AG20443 (cell line): ENCODE measurements around the gene CARS1.

Source experiments
- DNase-seq: peaks from one replicate; pipeline ENCODE4 v3.0.0; 2012; ENCODE audit warnings: low spot score, mixed read lengths

CARS1 gene

DNA sequence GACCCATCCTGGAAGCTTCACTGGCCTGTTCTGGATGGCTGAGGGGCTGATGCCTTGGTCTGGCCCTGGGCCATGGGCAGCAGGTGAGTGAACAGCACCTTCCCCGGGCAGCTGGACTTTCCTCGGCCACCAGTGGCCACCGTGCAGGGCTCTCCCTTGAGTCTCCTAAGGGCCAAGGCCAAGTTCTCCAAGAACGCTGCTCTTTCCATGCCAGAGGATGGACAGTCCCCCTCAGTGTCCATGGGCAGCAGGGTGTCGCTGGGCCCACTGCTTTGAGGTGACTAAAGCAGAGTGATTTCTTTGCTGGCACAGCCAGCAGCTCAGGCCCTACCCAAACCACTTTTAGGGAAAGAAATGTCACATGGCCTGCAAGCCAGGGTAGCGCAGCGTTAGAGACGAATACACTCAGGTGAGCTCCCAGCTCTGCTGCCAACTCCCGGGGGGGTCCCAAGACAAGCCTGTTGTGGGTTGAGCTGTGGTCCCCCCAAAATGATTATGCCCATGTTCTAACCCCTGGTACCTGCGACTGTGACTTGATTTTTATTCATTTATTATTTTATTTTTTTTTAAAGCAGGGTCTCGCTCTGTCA lies 3.3 kb upstream of the CARS1 start:
- DNase-seq = no peak

DNA sequence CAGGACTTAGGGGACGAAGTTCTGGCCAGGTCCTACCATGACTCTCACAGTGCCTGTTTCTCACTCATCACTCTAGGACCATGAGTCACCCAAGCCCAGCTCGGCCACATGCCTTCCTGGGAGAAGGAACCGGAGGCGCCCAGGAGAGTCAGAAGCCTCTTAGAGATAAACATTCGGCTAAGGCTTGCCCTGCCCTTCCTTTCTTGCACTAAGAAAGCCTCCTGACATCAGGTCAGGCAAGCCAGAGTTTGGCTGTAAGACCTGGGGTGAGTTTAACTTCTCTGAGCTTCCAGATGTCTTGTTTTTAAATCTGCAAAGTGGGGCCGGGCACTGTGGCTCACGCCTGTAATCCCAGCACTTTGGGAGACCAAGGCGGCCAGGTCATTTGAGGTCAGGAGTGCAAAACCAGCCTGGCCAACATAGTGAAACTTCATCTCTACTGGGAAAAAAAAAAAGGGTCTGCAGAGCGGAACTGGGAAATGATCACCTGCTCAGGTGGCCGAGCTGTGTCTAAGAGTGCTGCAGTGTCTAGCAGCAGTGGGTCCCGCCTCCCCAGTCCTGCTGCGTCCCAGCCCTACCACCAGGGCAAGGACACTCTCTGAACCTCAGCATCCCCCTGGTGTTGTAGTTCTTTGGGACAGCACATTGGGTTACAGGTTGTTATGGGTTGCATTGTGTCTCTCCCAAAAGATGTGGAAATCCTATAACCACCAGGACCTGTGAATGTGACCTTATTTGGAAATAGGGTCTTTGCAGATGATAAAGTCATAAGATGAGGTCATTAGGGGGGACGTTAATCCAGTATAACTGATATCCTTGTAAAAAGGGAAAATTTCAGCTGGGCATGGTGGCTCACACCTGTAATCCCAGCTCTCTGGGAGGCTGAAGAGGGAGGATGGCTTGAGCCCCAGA lies 1.8 kb upstream of the CARS1 start:
- DNase-seq = peak; percentile 72

DNA sequence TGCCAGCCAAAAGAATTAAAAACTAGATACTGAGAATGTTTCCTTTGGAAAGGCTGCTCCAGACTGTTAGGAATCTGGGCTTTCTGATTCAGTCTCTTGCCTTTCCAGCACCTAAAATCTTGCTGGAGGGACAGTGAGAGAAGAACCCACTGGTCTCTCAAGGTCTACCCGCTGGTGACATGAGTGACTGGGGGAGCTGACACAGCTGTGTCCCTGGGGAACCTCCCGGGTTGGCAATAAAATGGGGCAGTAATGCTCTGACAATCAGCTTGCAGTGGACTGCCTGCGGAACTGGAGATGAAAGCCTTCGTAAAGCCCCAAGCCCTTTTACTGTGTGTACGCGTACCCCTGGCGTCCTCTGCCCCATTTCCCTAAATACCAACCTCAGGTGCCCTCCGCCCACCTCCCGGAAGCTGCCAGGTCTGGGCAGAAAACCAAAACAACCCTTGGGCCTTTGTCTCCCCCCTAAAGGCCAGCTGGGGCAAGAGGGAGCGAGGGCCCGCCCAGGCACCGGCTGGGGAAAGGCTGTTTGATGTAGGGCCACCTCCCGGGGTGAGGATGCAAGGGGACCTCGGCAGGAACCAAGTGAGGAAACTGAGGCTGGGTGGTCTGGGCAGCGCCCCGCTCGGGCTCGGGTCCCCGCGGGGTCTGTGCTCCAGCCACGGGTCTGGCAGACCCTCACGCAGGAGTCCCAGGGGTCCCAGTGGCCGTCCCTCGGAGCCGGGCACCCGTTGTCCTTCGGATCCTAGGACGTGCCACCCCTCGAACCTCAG lies 741 bp downstream of the CARS1 start:
- DNase-seq = peak; percentile 47

DNA sequence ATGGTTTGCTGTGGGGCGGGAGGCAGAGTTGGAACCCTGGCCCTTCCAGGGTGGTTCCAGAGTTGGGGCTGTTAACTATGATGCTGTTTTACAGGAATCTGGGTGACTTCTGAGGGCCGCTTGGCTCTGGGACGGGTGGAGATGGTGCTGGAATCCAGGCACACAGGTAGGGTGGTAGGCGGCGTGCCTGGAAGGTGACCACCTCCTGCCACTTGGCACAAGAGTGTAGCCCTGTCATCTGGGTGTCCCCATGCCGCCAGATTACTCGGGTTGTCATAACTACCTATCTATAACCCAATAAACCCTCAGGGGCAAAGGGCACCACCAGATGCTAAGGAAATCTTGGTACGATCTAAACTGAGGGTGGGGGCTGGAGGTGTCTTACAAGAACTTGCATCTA lies 1.3 kb downstream of the CARS1 start:
- DNase-seq = no peak

DNA sequence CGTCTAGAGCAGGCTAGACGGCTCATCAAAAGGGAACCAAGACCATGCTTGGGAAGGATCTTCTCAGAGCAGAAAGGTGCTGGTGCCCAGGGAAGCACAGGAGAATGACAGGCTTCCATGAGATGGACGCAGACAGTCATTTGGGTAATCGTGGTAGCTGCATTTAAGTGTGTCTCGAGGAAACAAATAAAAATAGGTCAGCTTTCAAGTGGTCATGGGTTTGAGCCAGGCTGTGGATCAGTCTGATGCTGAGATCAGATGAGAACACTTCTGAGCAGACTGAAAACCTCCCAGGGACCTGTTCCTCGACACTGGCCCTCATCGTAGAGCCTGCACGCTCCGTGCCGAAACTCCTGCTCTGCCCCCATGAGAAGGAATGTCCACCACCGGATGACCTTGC lies 4.7 kb downstream of the CARS1 start:
- no peak for DNase-seq

DNA sequence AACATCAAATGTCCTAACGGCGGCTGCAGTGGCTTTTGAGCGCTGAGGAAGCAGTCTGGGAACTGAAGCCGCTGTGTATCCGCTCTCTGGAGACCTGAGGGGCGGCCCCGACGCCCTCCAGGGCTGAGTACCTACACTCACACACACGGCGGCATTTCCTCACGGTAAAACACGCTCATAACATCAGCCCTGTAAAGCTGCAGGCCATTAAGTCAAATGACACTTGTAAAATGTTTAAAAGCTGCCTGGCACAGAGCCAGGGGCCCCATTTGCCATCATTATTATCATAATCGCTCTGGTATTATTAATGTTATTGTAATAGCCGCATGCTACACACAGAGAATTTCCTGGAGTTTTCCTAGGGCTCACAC lies 5.1 kb downstream of the CARS1 start:
- no peak for DNase-seq

DNA sequence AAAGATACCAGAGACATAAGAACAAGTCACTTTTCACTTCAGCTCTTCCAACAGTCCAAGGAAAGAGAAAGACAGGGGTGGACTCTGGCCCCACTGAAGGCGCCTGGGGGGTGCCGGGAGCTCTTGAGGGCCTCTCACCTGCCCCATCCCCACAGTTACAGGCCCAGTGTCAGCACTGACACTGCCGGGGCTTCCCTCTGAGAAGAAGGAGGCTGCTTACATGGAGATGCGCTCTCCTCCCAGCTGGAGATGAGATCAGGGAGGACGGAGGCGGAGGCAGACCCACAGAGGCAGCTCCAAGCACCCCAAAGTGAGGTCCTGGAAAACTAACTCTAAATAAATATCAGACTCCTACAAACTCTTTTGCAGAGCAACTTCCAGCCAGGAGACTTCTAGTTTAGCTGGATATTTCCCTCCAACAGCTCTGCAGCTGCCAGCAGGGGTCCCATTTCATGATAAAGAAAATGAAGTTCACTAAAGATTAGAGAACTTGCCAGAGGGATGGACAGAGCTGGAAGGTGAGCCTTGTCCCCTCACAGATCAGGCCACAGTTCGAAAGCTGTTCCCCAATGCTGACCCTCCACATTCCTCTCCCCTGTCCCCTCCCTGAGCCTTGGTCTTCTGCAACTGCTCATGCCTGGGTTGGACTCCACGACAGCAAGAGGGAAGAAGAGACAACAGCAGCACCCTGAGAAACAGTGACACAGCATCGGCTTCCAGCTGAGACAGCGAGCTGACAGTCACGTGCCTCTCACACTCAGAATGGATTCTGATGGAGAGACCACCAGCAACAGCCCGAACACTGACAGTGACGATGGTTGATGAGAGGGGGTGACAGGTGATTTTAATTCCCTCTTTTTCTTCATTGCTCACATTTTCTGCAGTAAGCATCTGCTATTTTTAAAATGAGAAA lies 5.8 kb downstream of the CARS1 start:
- no peak for DNase-seq

DNA sequence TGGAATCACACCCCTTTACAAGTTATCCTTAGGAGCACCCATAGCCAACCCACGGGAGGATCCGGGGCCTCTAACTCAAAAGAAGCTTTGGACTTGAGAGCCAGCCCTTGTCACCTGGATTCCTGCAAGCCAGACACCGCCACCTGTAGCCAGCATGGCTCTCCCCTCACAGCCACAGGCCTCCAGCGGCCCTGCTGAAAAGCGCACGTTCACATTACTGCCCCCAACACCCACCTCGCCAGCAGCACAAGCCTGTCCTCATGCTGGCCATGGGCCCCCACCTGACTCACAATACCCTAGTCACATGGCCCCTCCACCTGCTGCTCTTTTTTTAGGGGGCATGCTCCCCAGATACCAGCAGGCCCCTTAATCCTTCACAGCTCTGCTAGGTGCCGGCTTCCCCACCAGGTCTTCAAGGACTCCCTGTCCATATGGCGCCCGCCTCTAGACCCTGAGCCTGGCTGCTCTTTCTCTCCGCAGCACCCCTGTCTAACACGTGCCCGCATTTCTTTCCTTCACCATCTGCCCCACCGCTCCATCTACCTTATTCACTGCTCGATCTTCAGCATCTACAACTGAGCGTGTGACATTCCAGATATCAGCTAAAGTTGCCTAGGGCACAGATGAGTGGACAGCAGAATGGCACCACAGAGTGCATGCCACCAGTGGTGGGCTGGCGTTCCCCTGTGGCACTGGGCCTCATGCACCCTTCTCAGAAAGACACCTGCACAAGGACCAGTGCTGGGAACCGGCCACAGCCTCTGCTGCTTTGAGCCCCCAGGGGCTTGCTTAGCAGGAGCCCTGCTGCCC lies 6.6 kb downstream of the CARS1 start:
- no peak for DNase-seq

DNA sequence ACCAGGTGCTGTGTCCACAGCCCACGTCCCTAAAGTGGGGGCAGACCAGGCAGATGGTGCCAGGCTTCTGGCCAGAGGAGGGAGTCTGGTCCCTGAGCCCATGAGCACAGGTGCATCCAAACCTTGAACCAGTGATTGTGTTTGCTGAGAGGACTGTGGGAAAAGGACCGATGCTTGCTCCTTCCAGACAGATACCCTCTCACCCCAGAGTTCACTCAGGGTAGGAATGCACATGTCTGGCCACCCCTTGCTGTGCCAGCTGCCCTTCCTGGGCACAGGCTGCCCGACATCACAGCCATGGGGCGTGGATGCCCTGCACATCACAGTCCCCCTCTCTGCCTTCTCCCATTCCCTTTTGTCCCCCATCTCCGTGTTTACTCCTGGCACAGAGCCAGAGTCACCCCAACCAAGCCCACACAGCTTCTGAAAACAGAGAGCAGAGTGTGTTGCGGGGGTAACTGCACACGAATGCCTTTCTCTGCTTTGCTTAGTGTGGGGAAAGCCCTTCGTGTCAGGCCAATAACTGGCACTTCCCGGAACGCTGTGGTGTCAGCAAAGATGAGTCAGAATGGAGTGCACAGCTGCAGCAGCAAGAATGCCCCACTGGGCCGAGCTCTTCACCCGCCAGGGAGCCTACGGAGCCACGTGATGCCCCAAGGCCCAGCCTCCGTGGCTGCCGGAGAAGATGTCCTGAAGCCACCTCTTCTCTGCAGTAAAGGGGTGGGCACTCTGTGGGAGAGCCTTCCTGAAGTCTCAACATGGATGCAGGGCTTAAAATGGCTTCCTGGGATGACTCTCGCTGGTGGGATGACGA lies 7.6 kb downstream of the CARS1 start:
- DNase-seq = peak; percentile 98

DNA sequence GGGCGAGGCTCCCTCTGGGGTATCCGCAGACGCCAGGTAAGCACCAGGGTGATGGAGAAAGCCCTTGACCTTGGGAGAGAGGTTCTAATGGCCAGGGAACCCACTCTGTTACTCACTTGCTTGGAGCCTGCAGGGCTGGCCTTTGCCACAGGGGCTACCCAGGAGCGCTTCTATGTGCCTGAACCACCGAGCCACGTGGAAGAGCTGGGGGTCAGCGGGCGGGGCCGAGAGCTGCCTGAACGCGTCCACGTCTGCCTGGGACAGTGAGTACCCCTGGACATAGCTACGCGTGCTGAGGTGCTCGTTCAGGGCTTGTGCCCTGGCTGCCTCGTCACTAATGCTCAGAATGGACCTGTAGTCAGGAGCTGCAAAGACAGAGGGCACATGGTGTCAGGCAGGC lies 9.6 kb downstream of the CARS1 start:
- DNase-seq = no peak

DNA sequence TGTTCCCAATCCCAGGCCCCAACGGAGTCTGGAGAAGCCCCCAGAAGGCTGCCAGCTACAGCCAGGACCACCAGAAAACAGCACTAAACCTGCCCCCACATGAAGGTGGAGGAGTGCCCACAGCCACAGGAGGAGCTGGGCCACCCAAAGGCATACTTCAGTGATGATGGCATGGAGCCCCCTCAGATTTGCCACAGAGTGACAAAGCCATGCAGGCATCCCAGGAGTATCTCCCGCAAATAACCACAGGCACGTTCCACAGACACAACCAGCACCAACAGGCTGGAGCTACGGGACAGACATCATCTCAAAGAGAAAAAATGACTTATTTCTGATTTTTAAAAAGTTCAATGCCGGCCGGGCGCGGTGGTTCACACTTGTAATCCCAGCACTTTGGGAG lies 10.6 kb downstream of the CARS1 start:
- DNase-seq = no peak

DNA sequence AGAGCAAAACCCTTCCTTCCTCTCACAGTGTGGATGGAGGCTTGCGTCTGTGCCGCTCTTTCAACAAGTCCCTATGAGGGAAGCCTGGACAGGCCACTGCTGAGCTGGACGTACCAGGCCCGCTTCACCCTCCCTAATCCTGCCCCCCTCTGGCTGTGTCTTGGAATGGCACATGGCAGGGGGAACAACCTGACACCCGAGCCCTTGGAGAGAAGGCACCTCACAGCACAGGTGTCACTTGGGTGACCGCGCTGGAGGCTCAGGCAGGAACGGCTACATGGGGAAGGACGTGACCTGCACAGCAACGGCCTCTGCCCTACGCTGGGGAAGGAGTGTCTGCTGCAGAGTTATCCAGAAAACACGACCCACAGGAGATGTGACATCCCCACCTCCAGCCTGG lies 11.0 kb downstream of the CARS1 start:
- DNase-seq = no peak

DNA sequence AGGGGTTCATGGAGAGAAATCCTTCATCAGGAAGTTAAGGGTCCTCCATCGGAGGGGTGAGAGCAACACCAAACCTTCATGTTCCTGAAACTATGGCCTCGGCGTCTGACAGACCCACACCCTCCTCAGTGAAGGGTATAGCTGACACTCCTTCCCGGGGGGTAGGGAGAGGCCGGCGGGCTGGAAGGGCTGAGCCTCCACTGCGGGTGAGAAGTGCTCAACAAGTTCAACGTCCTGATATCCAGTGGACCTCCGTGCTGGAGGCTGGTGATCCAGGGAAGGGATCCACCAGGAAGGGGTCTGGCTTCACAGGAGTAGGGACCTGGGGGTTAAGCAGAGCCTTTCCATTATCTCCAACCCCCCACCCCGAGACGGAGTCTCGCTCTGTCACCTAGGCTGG lies 12.3 kb downstream of the CARS1 start:
- DNase-seq = no peak

DNA sequence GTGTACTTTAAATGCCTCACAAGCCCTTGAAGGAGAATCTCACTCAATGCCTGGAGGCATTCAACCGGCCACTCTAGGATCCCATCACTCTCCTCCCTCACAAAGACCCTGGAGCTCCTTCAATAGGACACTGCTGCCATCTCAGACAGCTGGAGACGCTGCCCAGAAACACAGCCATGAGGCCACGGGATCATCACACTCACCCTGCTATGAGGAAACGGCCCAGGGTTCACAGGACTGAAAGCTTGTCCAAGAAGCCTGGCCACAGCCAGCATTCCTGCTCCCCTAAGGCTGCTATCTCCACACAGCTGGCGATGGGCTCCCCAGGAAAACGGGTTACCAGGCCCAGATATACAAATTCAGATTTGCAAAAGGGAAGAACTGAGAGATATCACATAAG lies 13.2 kb downstream of the CARS1 start:
- peak; percentile 68 for DNase-seq

DNA sequence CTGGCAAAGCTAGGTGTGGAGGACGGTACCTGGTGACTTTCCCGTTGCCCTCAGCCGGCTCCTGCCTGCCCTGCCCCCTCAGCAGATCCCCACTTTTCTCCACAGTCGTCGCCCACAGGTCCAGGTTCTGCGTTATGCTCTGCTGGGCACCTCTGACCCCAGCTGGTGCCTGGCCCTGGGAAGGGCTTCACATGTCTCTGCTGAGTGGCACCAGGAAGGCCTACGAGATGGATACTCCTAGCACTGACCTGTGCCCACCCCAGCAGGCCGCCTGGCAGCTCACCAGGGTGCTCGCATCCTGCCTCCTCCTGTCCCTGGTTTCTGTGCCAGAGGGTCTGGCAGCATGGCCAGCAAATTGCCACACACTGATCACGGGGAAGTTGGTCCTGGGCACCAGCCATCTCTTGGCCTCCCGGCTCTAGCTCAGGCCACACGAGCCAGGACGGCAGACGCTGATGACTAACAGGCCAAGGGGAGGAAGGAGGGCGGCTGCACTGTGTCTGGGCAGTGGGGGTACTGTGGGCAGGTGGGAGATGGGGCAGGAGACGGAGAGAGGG lies 13.8 kb downstream of the CARS1 start:
- DNase-seq = peak; percentile 89

DNA sequence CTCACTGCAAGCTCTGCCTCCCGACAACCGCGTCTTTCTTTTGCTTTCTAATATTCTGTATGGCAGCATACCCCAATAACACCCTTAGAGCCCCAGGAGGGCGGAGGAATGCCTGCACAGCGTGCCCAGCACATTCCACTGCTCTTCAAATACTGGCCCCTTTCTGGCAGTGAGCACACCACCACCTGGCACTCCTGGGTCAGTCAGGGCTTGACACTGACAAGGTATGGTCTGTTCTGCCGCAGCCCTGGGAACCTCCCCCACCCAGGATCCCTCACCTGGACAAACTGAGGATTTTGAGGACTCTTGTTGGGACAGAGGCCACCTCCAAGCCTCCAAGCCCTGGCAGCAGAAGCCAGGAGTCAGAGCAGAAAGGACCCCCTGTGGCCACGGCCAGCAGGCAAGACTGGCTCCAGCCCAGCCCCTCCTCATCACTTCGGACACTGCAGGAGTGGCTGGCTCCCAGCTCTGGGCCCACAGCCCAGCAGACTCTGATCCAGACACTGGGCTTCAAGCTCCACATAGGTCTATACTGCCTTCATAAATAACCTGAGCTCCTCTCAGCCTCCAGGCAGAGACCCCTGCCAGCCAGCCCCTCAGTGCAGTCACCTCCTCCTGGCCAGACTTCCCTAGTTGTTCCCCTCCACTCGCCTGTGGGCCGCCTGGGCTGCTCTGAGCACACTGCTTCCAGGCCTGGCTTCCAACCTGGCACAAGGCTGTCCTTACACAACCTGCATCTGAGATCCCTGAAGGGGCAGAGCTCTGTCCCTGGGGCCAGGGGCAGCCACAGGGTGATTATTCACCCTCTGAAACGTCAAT lies 14.5 kb downstream of the CARS1 start:
- DNase-seq = no peak

DNA sequence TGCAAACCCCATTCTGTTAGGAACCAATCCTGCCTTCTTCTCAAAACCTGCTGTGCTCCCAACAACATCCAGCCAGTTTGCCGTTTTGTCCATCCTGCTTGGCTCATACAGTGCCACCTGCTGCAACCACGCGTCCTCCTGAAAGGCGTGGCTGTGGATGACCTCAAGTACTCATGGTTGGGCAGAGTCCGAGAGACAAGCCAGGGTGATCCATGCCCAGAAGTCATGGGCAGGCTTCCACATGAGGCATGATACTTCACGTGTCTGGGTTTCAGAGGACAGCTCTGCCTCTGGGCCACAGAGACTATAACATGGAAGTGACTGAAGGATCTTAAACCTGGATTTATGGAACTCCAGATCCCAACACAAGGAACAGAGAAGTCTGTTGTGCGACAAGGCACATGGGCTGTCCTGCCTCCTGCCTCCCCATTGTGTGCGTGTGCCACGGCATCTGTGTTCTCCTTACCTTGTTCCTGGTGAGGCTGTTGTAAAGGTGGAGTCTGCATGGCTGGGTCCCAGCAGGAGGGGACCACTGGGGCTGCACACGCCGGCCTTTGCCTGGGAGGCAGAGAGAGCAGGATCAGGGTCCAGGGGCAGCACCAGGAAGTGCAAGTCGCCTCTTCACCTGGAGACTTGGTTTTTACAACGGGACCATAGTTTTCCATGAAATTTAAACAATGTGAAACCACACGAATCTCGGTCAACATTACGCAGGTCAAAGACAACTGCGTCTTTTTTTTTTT lies 15.4 kb downstream of the CARS1 start:
- DNase-seq = no peak

DNA sequence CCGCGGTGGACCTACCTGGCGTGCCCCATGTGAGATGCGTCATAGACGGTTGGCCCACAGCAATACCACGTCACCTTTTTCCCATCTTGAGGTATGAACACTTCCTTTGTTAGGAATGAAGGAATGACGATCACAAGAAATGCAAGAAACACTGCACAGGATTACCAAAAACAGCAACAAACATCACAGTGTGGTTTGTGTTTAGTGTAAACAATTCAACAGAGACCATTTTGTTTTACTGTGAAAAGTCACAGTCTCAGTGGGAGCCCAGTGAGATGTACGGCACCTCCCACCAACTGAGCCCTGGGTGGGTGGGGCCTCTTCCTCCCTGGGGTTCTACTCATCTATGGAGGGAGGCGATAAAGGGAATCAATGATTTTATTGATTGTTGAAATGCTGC lies 16.3 kb downstream of the CARS1 start:
- DNase-seq = no peak
